ENCODE measurements around the gene S100A16.

S100A16 gene

DNA sequence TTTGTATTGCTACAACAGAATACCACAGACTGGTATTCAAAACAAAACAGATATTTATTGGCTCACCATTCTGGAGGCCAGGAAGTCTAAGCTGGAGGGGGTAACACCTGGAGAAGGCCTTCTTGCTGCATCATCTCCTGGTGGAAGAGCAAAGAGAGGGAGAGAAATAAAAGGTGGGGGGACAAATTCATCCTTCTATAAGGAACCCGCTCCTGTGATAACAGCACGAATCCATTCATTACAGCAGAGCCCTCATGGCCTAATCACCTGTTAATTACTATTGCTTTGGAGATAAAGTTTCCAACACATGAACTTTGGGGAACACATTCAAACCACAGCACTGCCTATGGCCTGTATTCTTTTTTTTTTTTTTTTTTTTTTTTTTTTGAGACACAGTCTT, 52.7 kb downstream of the S100A16 start:
- no peak for DNase-seq

DNA sequence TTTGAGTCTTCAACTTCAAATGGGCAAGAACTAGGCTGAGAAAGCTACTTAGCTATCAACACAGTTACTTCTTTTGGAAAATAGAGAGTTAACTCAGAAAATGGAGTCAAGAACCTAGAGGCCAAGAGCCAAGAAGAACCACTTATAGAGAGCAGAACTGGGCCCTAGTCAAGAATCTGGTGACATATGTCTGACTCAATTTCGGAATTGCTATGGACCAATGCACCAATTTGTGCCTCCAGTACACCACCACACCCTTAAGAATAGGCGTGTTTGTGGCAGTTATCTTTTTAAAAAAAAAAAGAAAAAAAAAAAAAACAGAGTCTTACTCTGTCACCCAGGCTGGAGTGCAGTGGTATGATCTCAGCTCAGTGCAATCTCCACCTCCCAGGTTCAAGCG, 55.1 kb downstream of the S100A16 start:
- DNase-seq: no peak
